ENCODE data around the gene CAMTA1.
"Not testable (repeated sequence)": the region's sequence is repeated elsewhere in the genome, so short reads cannot be mapped to it uniquely, and the experiment has no call there.

DNA sequence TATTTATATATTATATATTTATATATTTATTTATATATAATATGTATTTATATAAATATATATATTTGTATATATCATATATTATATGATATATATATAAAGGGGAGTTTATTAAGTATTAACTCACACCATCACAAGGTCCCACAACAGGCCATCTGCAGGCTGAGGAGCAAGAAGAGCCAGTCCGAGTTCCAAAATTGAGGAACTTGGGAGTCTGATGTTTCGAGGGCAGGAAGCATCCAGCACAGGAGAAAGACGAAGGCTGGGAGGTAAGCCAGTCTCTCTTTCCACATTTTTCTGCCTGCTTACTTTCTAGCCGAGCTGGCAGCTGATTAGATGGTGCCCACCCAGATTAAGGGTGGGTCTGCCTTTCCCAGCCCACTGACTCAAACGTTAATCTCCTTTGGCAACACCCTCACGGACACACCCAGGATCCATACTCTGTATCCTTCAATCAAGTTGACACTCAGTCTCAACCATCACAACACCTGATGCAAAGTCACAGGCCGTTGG, 42.5 kb upstream of the CAMTA1 start:
- TF ChIP-seq TAF1 (IDR thresholded peaks at IDR 0.05; ENCODE audit: low read depth); CTCF (IDR thresholded peaks at IDR 0.05; ENCODE audit: poor library complexity, severe bottlenecking); RAD21 (conservative IDR thresholded peaks at IDR 0.05); POLR2AphosphoS5 (IDR thresholded peaks at IDR 0.05): not testable (repeated sequence)

Data from neural cell (in vitro differentiated cells).